Nephron (organoid): Measurements from ENCODE around the gene KIAA0040.

Source experiments
- H3K27ac Mint-ChIP-seq, 3 experiments: 2 replicates each; pipeline ENCODE4 v1.8.0; 2020; ENCODE audit warnings: mixed read lengths in 3 of 3, mild to moderate bottlenecking in 2 of 3, moderate library complexity in 1 of 3
- H3K27me3 Mint-ChIP-seq: 2 replicates; pipeline ENCODE4 v1.8.0; 2021; ENCODE audit warnings: low read depth, mild to moderate bottlenecking, moderate library complexity, mixed read lengths
- H3K36me3 Mint-ChIP-seq: 2 replicates; pipeline ENCODE4 v1.8.0; 2020; ENCODE audit warnings: low read depth, mixed read lengths
- H3K4me1 Mint-ChIP-seq: 2 replicates; pipeline ENCODE4 v1.8.0; 2020; ENCODE audit warnings: mixed read lengths
- H3K4me3 Mint-ChIP-seq, 3 experiments: 2 replicates each; pipeline ENCODE4 v1.8.0; 2020; ENCODE audit warnings: mild to moderate bottlenecking in 3 of 3, mixed read lengths in 3 of 3, moderate library complexity in 2 of 3
- H3K9me3 Mint-ChIP-seq: 2 replicates; pipeline ENCODE4 v1.8.0; 2020; ENCODE audit warnings: mixed read lengths
- TF ChIP-seq, protein P1 (sequence below), 3 experiments: fragments of 200-600 bp; sonication (generic); IDR thresholded peaks; one replicate each; pipeline ENCODE4 v1.5.0; 2021; ENCODE audit warnings: antibody characterized with exemption in 3 of 3; ENCODE audit not compliant: unreplicated experiment in 3 of 3

Gene KIAA0040

DNA sequence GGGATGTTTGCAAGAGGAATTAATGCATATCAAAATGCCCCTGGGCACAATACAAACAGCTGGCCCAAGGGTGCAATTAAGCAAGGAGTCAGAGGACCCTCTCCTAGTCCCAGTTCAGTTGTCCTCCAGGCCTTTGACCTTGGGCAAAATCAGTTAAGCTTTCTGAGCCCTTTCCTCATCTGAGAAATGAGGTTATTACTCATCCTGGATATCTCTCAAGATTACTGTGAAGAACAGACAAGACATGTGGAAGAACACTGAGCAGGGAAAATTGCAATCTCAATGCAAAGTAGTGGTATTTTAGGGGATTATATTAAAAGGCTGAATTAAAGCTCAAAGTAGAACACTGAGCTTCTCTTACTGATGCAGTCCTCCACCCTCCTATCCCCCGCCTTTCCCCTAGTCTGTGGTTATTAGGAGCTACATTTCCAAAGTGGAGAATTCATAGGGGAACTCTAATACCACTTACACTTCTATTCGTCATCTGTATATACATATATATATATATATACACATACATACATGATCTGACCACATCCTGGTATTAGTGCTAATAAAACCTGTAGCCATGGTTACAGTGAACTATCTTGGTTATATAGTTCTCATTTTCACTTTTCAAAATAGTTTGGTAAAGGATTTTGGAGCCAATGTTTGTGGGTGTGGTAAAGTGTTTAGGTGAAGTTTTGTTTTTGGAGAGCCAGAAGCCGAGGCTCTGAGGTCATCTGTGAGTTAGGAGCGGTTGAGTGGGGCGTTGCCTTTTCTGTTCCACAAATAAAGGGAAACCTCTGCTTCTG lies 18.1 kb downstream of the KIAA0040 start:
- no peaks in the 10 kb centered on the region for H3K9me3 Mint-ChIP-seq
- TF ChIP-seq, protein P1, sequence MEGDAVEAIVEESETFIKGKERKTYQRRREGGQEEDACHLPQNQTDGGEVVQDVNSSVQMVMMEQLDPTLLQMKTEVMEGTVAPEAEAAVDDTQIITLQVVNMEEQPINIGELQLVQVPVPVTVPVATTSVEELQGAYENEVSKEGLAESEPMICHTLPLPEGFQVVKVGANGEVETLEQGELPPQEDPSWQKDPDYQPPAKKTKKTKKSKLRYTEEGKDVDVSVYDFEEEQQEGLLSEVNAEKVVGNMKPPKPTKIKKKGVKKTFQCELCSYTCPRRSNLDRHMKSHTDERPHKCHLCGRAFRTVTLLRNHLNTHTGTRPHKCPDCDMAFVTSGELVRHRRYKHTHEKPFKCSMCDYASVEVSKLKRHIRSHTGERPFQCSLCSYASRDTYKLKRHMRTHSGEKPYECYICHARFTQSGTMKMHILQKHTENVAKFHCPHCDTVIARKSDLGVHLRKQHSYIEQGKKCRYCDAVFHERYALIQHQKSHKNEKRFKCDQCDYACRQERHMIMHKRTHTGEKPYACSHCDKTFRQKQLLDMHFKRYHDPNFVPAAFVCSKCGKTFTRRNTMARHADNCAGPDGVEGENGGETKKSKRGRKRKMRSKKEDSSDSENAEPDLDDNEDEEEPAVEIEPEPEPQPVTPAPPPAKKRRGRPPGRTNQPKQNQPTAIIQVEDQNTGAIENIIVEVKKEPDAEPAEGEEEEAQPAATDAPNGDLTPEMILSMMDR (IDR thresholded peaks at IDR 0.05; ENCODE audit: unreplicated experiment in 3 of 3), result no peak
- no peaks in the 10 kb centered on the region for H3K4me1 Mint-ChIP-seq
- H3K4me3 Mint-ChIP-seq, result no peak overlapping the region
- peaks cover 4% of the 10 kb centered on the region for H3K27me3 Mint-ChIP-seq
- H3K27ac Mint-ChIP-seq, result no peak overlapping the region
- H3K36me3 Mint-ChIP-seq, result no peaks in the 10 kb centered on the region

DNA sequence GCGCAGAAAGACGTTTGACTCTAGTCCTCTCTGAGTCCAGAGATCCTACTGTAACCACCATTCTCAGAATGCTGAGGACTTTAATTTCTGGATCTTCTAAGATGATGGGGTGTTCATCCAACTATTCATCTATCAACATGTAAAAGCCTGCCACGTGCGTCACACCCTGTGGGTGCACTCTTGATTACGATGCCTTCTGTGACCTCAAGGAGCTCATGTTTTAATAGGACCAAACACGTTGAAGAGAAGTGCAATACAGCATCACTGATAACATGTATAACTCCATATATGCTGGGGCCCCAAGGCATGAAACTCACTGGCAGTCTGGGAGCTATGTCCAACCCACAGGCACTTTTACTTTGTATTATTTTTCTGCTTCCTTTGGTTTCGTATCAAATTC lies 19.0 kb downstream of the KIAA0040 start:
- Mint-ChIP-seq H3K4me1 (no peaks in the 10 kb centered on the region), H3K36me3 (no peaks in the 10 kb centered on the region), H3K4me3 (no peak overlapping the region), H3K27ac (no peak overlapping the region), H3K27me3 (peaks cover 4% of the 10 kb centered on the region), H3K9me3 (no peaks in the 10 kb centered on the region)
- TF ChIP-seq, protein P1 (IDR thresholded peaks at IDR 0.05; ENCODE audit: unreplicated experiment in 3 of 3), result no peak

GRCh38 chr1:175172503-175172902 lies 20.1 kb downstream of the KIAA0040 start:
- H3K9me3 Mint-ChIP-seq, result no peaks in the 10 kb centered on the region
- H3K4me3 Mint-ChIP-seq, result no peak overlapping the region
- no peaks in the 10 kb centered on the region for H3K4me1 Mint-ChIP-seq
- H3K36me3 Mint-ChIP-seq, result no peaks in the 10 kb centered on the region
- TF ChIP-seq, protein P1 (IDR thresholded peaks at IDR 0.05; ENCODE audit: unreplicated experiment in 3 of 3), result no peak
- no peak overlapping the region for H3K27ac Mint-ChIP-seq
- peaks cover 6% of the 10 kb centered on the region for H3K27me3 Mint-ChIP-seq

- Mint-ChIP-seq H3K27ac (no peak overlapping the region), H3K9me3 (no peaks in the 10 kb centered on the region), H3K27me3 (peaks cover 17% of the 10 kb centered on the region), H3K4me1 (no peaks in the 10 kb centered on the region), H3K4me3 (no peak overlapping the region), H3K36me3 (no peaks in the 10 kb centered on the region)
- TF ChIP-seq, protein P1 (IDR thresholded peaks at IDR 0.05; ENCODE audit: unreplicated experiment in 3 of 3), result no peak
Measured at GRCh38 chr1:175171036-175171913, 21.3 kb downstream of the KIAA0040 start.

DNA sequence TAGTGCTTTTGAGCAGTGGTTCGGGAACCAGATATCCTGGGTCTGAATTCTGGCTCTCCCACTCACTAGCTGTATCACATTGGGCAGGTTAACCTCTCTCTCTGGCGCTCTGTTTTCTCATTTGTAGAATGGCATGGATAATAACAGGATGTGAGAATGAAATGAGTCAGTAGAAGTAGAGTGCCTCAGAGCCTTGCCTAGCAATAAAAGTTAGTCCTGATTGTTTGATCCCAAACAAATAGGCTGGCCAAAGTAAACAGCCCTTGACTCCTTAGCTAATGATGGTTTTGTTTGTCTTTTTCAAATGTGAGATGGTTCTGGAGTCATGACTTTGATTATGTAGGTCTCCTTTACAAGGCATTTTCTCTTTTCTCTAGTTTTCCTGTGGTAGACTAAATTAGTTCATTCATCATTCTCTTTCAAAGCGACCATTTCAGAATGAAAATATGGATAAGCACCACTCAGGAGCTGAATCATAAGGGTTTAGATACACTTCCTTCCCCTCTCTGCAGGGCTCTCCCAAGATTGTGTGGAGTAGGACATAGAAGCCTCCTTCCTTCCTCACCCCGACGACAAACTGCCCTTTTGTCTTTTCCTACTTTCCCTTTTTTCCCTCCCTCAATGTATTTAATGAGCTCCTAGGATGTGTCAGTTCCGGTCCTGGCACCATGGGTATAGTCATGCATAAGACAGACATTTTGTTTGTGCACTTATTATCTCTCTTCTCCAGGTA lies 23.1 kb downstream of the KIAA0040 start:
- no peaks in the 10 kb centered on the region for H3K9me3 Mint-ChIP-seq
- TF ChIP-seq, protein P1 (IDR thresholded peaks at IDR 0.05; ENCODE audit: unreplicated experiment in 3 of 3), result no peak

More for the DNA sequence above, 23.1 kb downstream of the KIAA0040 start:
- Mint-ChIP-seq H3K27me3 (peaks cover 22% of the 10 kb centered on the region), H3K4me3 (no peak overlapping the region), H3K36me3 (no peaks in the 10 kb centered on the region), H3K4me1 (no peaks in the 10 kb centered on the region), H3K27ac (no peak overlapping the region)
